Measurements from ENCODE around the gene KLHL26. TPM values are rescaled to one million over a fixed set of nuclear protein-coding genes. Genes with fewer than 3 reads are reported as not detected.

KLHL26 gene
- total and polyA plus RNA-seq, 9 donors = 1.6 to 24.0 (median 10.6) TPM

DNA sequence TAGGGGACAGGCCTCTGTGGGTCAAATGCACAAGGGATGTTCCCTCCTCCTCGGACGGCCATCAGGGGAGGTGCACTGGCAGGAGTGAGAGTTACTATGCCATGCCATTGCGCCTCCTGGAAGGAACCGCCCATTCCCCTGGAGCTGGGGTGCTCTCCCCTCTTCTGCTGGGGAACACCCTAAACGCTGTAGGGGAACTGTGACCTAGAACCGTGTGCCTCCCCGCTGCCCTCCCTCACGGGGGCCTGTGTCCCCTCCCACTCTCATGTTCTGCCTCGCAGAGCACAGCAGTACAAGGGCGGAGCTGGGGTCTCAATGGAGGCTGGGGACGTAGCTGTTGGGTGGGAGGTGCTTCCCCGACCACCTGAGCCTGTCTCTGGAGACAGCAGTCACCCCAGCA, 29.5 kb downstream of the KLHL26 start:
- Histone ChIP-seq H3K4me3 (no peak overlapping the region), H3K4me1 (ENCODE audit: insufficient read depth) (no peaks in the 10 kb centered on the region), H3K36me3 (no peaks in the 10 kb centered on the region), H3K27me3 (no peaks in the 10 kb centered on the region), H3K27ac (no peak overlapping the region), H3K9me3 (no peaks in the 10 kb centered on the region)
- WGBS, 3 donors = 76 to 83% (median 80%) methylated on average over 12 of the region's 12 CpGs
- TF ChIP-seq POLR2A (IDR thresholded peaks at IDR 0.05) = no peak
- TF ChIP-seq, protein P1, sequence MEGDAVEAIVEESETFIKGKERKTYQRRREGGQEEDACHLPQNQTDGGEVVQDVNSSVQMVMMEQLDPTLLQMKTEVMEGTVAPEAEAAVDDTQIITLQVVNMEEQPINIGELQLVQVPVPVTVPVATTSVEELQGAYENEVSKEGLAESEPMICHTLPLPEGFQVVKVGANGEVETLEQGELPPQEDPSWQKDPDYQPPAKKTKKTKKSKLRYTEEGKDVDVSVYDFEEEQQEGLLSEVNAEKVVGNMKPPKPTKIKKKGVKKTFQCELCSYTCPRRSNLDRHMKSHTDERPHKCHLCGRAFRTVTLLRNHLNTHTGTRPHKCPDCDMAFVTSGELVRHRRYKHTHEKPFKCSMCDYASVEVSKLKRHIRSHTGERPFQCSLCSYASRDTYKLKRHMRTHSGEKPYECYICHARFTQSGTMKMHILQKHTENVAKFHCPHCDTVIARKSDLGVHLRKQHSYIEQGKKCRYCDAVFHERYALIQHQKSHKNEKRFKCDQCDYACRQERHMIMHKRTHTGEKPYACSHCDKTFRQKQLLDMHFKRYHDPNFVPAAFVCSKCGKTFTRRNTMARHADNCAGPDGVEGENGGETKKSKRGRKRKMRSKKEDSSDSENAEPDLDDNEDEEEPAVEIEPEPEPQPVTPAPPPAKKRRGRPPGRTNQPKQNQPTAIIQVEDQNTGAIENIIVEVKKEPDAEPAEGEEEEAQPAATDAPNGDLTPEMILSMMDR (IDR thresholded peaks at IDR 0.05) = no peak
- TF ChIP-seq EP300 (IDR thresholded peaks at IDR 0.05) = no peak
- no peak for DNase-seq
- intact Hi-C loops (cut with DNase I) = no loop called here

DNA sequence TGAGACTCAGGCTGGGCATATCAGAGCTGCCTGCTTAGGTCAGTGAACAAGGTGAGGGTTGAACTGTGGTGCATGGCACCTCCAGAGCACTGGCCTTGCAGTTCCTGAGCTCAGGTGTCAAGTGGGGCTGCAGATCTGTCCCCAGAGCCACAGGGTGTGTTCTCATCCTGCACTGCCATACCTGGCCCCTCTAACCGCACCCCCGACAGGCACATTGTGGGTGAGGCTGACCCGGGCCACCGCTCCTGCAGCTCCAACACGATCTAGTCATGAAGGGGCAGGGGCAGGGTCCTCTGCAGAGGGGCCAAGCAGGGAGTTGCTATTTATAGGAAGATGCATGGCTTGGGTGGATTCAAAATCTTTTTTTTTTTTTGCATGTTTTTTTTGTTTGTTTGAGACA, 30.0 kb downstream of the KLHL26 start:
- Histone ChIP-seq H3K27me3 (no peaks in the 10 kb centered on the region), H3K27ac (no peak overlapping the region), H3K4me3 (no peak overlapping the region), H3K36me3 (no peaks in the 10 kb centered on the region), H3K4me1 (ENCODE audit: insufficient read depth) (no peaks in the 10 kb centered on the region), H3K9me3 (no peaks in the 10 kb centered on the region)
- no peak for DNase-seq
- intact Hi-C loops (cut with DNase I) = no loop called here
- TF ChIP-seq EP300 (IDR thresholded peaks at IDR 0.05) (no peak), POLR2A (IDR thresholded peaks at IDR 0.05) (no peak)
- TF ChIP-seq, protein P1 (IDR thresholded peaks at IDR 0.05) = no peak
- WGBS, 3 donors = 80 to 89% (median 83%) methylated on average over 5 of the region's 5 CpGs

DNA sequence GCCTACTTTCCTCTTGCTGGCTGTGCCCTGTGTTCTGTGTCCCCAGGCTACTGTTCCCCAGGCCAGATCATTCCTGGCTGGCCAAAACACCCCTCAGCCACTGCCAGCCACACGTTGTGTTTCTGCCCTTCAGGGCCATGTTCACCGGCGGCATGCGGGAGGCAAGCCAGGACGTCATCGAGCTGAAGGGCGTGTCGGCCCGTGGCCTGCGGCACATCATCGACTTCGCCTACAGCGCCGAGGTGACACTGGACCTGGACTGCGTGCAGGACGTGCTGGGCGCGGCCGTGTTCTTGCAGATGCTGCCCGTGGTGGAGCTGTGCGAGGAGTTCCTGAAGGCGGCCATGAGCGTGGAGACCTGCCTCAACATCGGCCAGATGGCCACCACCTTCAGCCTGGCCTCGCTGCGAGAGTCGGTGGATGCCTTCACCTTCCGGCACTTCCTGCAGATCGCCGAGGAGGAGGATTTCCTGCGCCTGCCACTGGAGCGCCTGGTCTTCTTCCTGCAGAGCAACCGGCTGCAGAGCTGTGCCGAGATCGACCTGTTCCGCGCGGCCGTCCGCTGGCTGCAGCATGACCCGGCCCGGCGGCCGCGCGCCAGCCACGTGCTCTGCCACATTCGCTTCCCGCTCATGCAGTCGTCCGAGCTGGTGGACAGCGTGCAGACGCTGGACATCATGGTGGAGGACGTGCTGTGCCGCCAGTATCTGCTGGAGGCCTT, 30.9 kb downstream of the KLHL26 start:
- DNase-seq = no peak
- H3K4me3 ChIP-seq = no peak overlapping the region
- intact Hi-C loops (cut with DNase I) = no loop called here
- no peaks in the 10 kb centered on the region for H3K36me3 ChIP-seq
- H3K27ac ChIP-seq = no peak overlapping the region
- H3K27me3 ChIP-seq = no peaks in the 10 kb centered on the region
- no peaks in the 10 kb centered on the region for H3K4me1 ChIP-seq (ENCODE audit: insufficient read depth)
- no peak for TF ChIP-seq EP300 (IDR thresholded peaks at IDR 0.05)
- no peak for TF ChIP-seq POLR2A (IDR thresholded peaks at IDR 0.05)
- TF ChIP-seq, protein P1 (IDR thresholded peaks at IDR 0.05) = no peak
- H3K9me3 ChIP-seq = no peaks in the 10 kb centered on the region
- 96 to 97% (median 97%) methylated on average over 55 of the region's 55 CpGs for WGBS, 3 donors

DNA sequence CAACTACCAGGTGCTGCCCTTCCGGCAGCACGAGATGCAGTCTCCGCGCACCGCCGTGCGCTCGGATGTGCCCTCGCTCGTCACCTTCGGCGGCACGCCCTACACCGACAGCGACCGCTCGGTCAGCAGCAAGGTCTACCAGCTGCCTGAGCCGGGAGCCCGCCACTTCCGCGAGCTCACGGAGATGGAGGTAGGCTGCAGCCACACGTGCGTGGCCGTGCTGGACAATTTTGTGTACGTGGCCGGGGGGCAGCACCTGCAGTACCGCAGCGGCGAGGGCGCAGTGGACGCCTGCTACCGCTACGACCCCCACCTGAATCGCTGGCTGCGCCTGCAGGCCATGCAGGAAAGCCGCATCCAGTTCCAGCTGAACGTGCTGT, 31.4 kb downstream of the KLHL26 start:
- H3K4me3 ChIP-seq = no peak overlapping the region
- no peak for DNase-seq
- H3K27ac ChIP-seq = no peak overlapping the region
- no peaks in the 10 kb centered on the region for H3K9me3 ChIP-seq
- no peaks in the 10 kb centered on the region for H3K27me3 ChIP-seq
- intact Hi-C loops (cut with DNase I) = no loop called here
- H3K4me1 ChIP-seq (ENCODE audit: insufficient read depth) = no peaks in the 10 kb centered on the region
- 94 to 98% (median 95%) methylated on average over 35 to 38 of the region's 38 CpGs for WGBS, 3 donors
- H3K36me3 ChIP-seq = no peaks in the 10 kb centered on the region
- no peak for TF ChIP-seq POLR2A (IDR thresholded peaks at IDR 0.05)
- TF ChIP-seq EP300 (IDR thresholded peaks at IDR 0.05) = no peak
- TF ChIP-seq, protein P1 (IDR thresholded peaks at IDR 0.05) = no peak
